GM18519 (cell line): Measurements from ENCODE around the gene GLS.
A peak's percentile ranks its signal among the peaks of the same experiment; 100 is the strongest.

Experiments
- ATAC-seq: cut with Tn5 transposase; IDR thresholded peaks from one replicate; pipeline ENCODE4 v1.9.1; 2021; ENCODE audit warnings: mild to moderate bottlenecking, moderate library complexity; ENCODE audit not compliant: unreplicated experiment, low FRiP score

Gene GLS

DNA sequence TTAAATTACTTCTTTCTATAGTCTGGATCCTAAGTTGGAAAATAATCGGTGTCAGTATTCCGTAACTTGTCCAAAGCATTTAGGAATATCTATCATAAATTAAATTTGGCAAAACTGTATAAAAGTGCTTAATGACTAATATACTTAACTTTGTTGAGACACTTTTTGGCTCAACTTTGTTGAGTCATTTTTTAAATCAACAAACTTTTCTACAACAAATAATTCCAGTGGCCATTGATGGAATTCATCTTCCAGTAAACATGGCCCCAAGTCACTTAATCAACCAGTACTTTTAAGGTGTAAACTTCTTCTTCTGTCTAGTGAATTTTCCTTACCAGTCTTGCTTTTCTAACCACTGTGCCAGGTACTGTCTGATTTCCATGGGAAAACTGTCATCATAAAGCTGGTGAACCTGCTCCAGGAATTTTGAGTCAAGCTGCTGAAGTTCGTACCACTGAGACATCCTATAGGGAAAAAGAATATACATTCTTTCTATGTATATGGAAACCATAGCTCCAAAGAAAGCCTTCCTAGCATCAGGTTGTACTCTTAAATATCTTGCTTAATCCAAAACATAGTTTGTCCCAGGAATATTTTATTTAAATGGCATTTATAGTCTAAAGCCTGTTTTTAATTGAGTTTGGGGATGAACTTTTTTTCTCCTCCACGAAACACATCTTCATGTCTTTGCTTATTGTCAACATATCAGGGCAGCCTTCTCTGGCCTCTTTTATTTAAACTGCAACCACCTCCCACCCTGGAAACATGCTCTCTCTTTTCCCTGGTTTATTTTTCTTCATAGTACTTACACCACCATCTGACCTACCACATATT, 129.1 kb downstream of the GLS start:
- no peak for ATAC-seq

- no peak for ATAC-seq
Observed at GRCh38 chr2:191010887-191011885, 130.6 kb downstream of the GLS start.

DNA sequence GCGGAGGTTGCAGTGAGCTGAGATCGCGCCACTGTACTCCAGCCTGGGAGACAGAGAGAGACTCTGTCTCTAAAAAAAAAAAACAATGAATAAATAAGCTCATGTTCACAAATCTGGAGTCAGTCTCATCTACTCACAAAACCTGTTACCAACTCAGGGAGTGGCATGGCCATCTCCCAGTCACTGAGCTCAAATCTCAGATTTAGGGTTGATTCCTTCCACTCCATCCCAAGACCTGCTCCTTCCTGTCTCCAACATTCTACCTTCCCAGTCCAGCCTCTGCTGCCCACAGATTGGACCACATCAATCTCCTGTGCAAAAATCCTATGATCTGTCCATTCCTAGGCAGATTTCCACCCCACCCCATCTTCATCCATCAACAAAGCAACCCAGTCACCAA, 131.7 kb downstream of the GLS start:
- no peak for ATAC-seq

- ATAC-seq: no peak
Observed at GRCh38 chr2:191012845-191013681, 132.4 kb downstream of the GLS start.

GRCh38 chr2:191013682-191013931, 133.0 kb downstream of the GLS start:
- no peak for ATAC-seq

DNA sequence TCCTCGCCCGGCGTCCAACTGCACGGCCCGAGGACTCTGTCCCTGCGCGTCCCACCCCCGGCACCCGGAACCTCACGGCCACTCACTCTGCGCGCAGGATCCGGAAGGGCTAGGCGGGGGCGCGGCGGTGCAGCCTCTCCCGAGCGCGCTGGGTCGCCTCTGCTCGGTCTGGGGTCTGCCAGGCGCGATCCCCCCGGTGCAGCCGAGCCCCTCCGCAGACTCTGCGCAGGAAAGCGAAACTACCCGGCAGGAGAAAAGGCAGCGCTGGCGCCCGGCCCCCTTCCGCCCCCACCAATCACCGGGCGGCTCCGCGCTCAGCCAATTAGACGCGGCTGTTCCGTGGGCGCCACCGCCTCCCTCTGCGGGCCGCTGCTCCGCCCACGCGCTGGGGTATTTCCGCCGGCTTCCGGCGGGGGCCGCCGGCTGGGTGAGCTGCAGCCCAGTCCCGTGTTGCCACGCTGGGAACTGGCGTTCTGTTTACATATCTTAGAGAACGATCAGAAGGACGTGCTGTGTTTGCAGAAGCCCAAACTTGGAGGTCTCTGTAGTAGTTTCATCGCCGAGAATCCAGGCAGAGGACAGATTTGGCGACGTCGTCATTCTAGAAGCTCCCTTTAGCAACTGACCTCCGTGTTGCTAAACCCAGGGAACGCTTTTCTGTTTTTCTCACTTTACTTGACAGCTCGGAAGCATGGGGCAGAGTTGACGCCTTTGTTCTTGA, 133.5 kb downstream of the GLS start, which contains the start of gene STAT1:
Gene STAT1, minus strand, starts transcription at position 240 of the 721 bp plus-strand sequence. CDS start 4,168 bp downstream, outside the sequence.
- peak; percentile 82 for ATAC-seq

GRCh38 chr2:191014653-191015020, 134.0 kb downstream of the GLS start:
- ATAC-seq: no peak
